ENCODE data around the gene COBLL1. TPM values are rescaled to one million over a fixed set of nuclear protein-coding genes. Genes with fewer than 3 reads are reported as not detected.

Gene COBLL1
- total RNA-seq, 1 donor from 2014 or later, result 10.5 TPM

- peaks cover 7% of the 10 kb centered on the region for H3K36me3 ChIP-seq (ENCODE audit: control insufficient read depth, insufficient read depth, low read length)
- H3K4me3 ChIP-seq (ENCODE audit: low read depth, low read length), result no peak overlapping the region
- TF ChIP-seq CTCF (IDR thresholded peaks at IDR 0.05; ENCODE audit: insufficient read depth, low read length, severe bottlenecking), result no peak
- FAIRE-seq (no peak), DNase-seq (ENCODE audit: low read depth) (no peak)
- no peaks in the 10 kb centered on the region for H3K27me3 ChIP-seq (ENCODE audit: control insufficient read depth, insufficient read depth, low read length)
These were observed 147.3 kb downstream of the COBLL1 start for GRCh38 chr2:164694275-164694695.

GRCh38 chr2:164693834-164694233 is 147.8 kb downstream of the COBLL1 start:
- FAIRE-seq (no peak), DNase-seq (ENCODE audit: low read depth) (no peak)
- Histone ChIP-seq H3K27me3 (ENCODE audit: control insufficient read depth, insufficient read depth, low read length) (no peaks in the 10 kb centered on the region), H3K36me3 (ENCODE audit: control insufficient read depth, insufficient read depth, low read length) (peaks cover 7% of the 10 kb centered on the region), H3K4me3 (ENCODE audit: low read depth, low read length) (no peak overlapping the region)
- no peak for TF ChIP-seq CTCF (IDR thresholded peaks at IDR 0.05; ENCODE audit: insufficient read depth, low read length, severe bottlenecking)

- Histone ChIP-seq H3K27me3 (ENCODE audit: control insufficient read depth, insufficient read depth, low read length) (no peaks in the 10 kb centered on the region), H3K4me3 (ENCODE audit: low read depth, low read length) (no peak overlapping the region), H3K36me3 (ENCODE audit: control insufficient read depth, insufficient read depth, low read length) (peaks cover 7% of the 10 kb centered on the region)
- no peak for FAIRE-seq
- DNase-seq (ENCODE audit: low read depth), result no peak
- no peak for TF ChIP-seq CTCF (IDR thresholded peaks at IDR 0.05; ENCODE audit: insufficient read depth, low read length, severe bottlenecking)
These were observed 148.2 kb downstream of the COBLL1 start for GRCh38 chr2:164693390-164693789.

GRCh38 chr2:164692958-164693357 is 148.7 kb downstream of the COBLL1 start:
- Histone ChIP-seq H3K27me3 (ENCODE audit: control insufficient read depth, insufficient read depth, low read length) (no peaks in the 10 kb centered on the region), H3K4me3 (ENCODE audit: low read depth, low read length) (no peak overlapping the region), H3K36me3 (ENCODE audit: control insufficient read depth, insufficient read depth, low read length) (peaks cover 7% of the 10 kb centered on the region)
- no peak for DNase-seq (ENCODE audit: low read depth)
- FAIRE-seq, result no peak
- no peak for TF ChIP-seq CTCF (IDR thresholded peaks at IDR 0.05; ENCODE audit: insufficient read depth, low read length, severe bottlenecking)

- Histone ChIP-seq H3K27me3 (ENCODE audit: control insufficient read depth, insufficient read depth, low read length) (no peaks in the 10 kb centered on the region), H3K4me3 (ENCODE audit: low read depth, low read length) (no peak overlapping the region), H3K36me3 (ENCODE audit: control insufficient read depth, insufficient read depth, low read length) (peaks cover 8% of the 10 kb centered on the region)
- no peak for TF ChIP-seq CTCF (IDR thresholded peaks at IDR 0.05; ENCODE audit: insufficient read depth, low read length, severe bottlenecking)
- FAIRE-seq (no peak), DNase-seq (ENCODE audit: low read depth) (no peak)
These were observed 149.5 kb downstream of the COBLL1 start for GRCh38 chr2:164692114-164692513.

- Histone ChIP-seq H3K4me3 (ENCODE audit: low read depth, low read length) (no peak overlapping the region), H3K36me3 (ENCODE audit: control insufficient read depth, insufficient read depth, low read length) (peaks cover 7% of the 10 kb centered on the region), H3K27me3 (ENCODE audit: control insufficient read depth, insufficient read depth, low read length) (no peaks in the 10 kb centered on the region)
- DNase-seq (ENCODE audit: low read depth), result no peak
- TF ChIP-seq CTCF (IDR thresholded peaks at IDR 0.05; ENCODE audit: insufficient read depth, low read length, severe bottlenecking), result no peak
- FAIRE-seq, result no peak
These were observed 150.2 kb downstream of the COBLL1 start for GRCh38 chr2:164691346-164691887.
